ENCODE results near the gene BCCIP.

- TF ChIP-seq GATA2 (IDR thresholded peaks at IDR 0.05; ENCODE audit: low read depth, low read length) (no peak), GATA3 (IDR thresholded peaks at IDR 0.05; ENCODE audit: low read depth, low read length) (no peak)
These were observed 33.9 kb downstream of the BCCIP start for GRCh38 chr10:125857185-125857760.

Data from SH-SY5Y (cell line).